Measurements from ENCODE around the gene MMS22L.

- TF ChIP-seq, protein P1, sequence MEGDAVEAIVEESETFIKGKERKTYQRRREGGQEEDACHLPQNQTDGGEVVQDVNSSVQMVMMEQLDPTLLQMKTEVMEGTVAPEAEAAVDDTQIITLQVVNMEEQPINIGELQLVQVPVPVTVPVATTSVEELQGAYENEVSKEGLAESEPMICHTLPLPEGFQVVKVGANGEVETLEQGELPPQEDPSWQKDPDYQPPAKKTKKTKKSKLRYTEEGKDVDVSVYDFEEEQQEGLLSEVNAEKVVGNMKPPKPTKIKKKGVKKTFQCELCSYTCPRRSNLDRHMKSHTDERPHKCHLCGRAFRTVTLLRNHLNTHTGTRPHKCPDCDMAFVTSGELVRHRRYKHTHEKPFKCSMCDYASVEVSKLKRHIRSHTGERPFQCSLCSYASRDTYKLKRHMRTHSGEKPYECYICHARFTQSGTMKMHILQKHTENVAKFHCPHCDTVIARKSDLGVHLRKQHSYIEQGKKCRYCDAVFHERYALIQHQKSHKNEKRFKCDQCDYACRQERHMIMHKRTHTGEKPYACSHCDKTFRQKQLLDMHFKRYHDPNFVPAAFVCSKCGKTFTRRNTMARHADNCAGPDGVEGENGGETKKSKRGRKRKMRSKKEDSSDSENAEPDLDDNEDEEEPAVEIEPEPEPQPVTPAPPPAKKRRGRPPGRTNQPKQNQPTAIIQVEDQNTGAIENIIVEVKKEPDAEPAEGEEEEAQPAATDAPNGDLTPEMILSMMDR (conservative IDR thresholded peaks at IDR 0.05; ENCODE audit: low read depth, low read length): no peak
- TF ChIP-seq USF2 (IDR thresholded peaks at IDR 0.05; ENCODE audit: low read depth, low read length) (no peak), CHD1 (IDR thresholded peaks at IDR 0.05; ENCODE audit: low read depth, low read length) (no peak), CEBPB (IDR thresholded peaks at IDR 0.05; ENCODE audit: low read depth, low read length) (no peak), POLR2A (IDR thresholded peaks at IDR 0.05; ENCODE audit: low read depth, low read length) (no peak), RFX5 (IDR thresholded peaks at IDR 0.05; ENCODE audit: low read depth, low read length) (no peak), MXI1 (IDR thresholded peaks at IDR 0.05; ENCODE audit: borderline replicate concordance, low read depth, low read length) (no peak), MAZ (IDR thresholded peaks at IDR 0.05; ENCODE audit: borderline replicate concordance, low read depth, low read length) (no peak), MAFK (IDR thresholded peaks at IDR 0.05; ENCODE audit: low read depth, low read length) (no peak), NFE2L2 (IDR thresholded peaks at IDR 0.05; ENCODE audit: low read depth, low read length) (no peak), BHLHE40 (IDR thresholded peaks at IDR 0.05; ENCODE audit: low read depth, low read length) (no peak)
These were observed 122.7 kb downstream of the MMS22L start for GRCh38 chr6:97160280-97160679.
